ENCODE data around the gene TMEM179.

TMEM179 gene

GRCh38 chr14:104555430-104556255 lies 48.9 kb downstream of the TMEM179 start:
- ATAC-seq = no peak

GRCh38 chr14:104554608-104555429 lies 49.8 kb downstream of the TMEM179 start:
- ATAC-seq (no peak), DNase-seq (no peak)

More at GRCh38 chr14:104555430-104556255, 48.9 kb downstream of the TMEM179 start:
- DNase-seq = no peak

GRCh38 chr14:104554088-104554607 lies 50.4 kb downstream of the TMEM179 start:
- ATAC-seq (no peak), DNase-seq (no peak)

GRCh38 chr14:104553166-104554087 lies 51.1 kb downstream of the TMEM179 start:
- DNase-seq (no peak), ATAC-seq (no peak)

- DNase-seq (no peak), ATAC-seq (no peak)
Measured at GRCh38 chr14:104552738-104553125, 51.8 kb downstream of the TMEM179 start.

GRCh38 chr14:104551851-104552737 lies 52.5 kb downstream of the TMEM179 start:
- ATAC-seq (no peak), DNase-seq (no peak)

GRCh38 chr14:104550861-104551728 lies 53.5 kb downstream of the TMEM179 start:
- DNase-seq (no peak), ATAC-seq (no peak)

- ATAC-seq (no peak), DNase-seq (no peak)
Measured at GRCh38 chr14:104550340-104550860, 54.2 kb downstream of the TMEM179 start.

GRCh38 chr14:104549536-104550339 lies 54.8 kb downstream of the TMEM179 start:
- DNase-seq (no peak), ATAC-seq (no peak)

GRCh38 chr14:104548802-104549535 lies 55.6 kb downstream of the TMEM179 start:
- ATAC-seq (no peak), DNase-seq (no peak)

- ATAC-seq = no peak
- no peak for DNase-seq
Measured at GRCh38 chr14:104547998-104548700, 56.4 kb downstream of the TMEM179 start.

GRCh38 chr14:104547310-104547997 lies 57.1 kb downstream of the TMEM179 start:
- ATAC-seq (no peak), DNase-seq (no peak)

GRCh38 chr14:104546591-104547309 lies 57.8 kb downstream of the TMEM179 start:
- ATAC-seq = no peak
- no peak for DNase-seq

- ATAC-seq = no peak
- no peak for DNase-seq
Measured at GRCh38 chr14:104545942-104546501, 58.5 kb downstream of the TMEM179 start.

GRCh38 chr14:104545151-104545941 lies 59.2 kb downstream of the TMEM179 start:
- DNase-seq (no peak), ATAC-seq (no peak)
